HCT116 (cell line): ENCODE measurements around the gene MAP4K1. TPM values are rescaled to one million over a fixed set of nuclear protein-coding genes. Genes with fewer than 3 reads are reported as not detected.

Experiments
- ATAC-seq: fragments of 200-7000 bp; cut with Tn5 transposase; 2 replicates; pipeline ENCODE4 v1.9.1; 2020; ENCODE audit warnings: mild to moderate bottlenecking, moderate library complexity
- BruUV-seq: library from RNA; stranded (reverse); fragments of 400-500 nt; replicated peaks from 2 replicates; lab custom pipeline; 2021; lab: Mats Ljungman, UMichigan
- CTCF ChIA-PET: fragments of 300-600 bp; sonication (Branson Sonifier 250); formaldehyde crosslinking; loops from one replicate; lab custom pipeline; 2021; ENCODE audit warnings: antibody characterized with exemption; lab: Charles Lee
- POLR2A ChIA-PET: fragments of 300-600, 350-600 bp; sonication (Branson Sonifier 250); formaldehyde crosslinking; loops from one replicate; lab custom pipeline; 2021; ENCODE audit warnings: antibody characterized with exemption; lab: Charles Lee
- RAD21 ChIA-PET, 2 experiments: fragments of 300-600 bp; sonication (Branson Sonifier 250); formaldehyde crosslinking; loops; one replicate each; lab custom pipeline; 2023; ENCODE audit warnings: low total read pairs in 2 of 2; ENCODE audit not compliant: uncharacterized antibody in 2 of 2, unreplicated experiment in 2 of 2, low non-redundant PET in 1 of 2; lab: Charles Lee
- DNase-seq: peaks from one replicate; pipeline ENCODE4 v3.0.0-alpha.2; 2010; ENCODE audit warnings: low read depth, low spot score
- H2AFZ ChIP-seq: fragments of 200-600 bp; shearing (Covaris generic), sonication (generic); 2 replicates; pipeline ENCODE4 v1.6.1; 2017; ENCODE audit warnings: low read depth, mixed run types, mixed read lengths, antibody characterized with exemption, low read length; ENCODE audit not compliant: poor library complexity, severe bottlenecking
- H3K27ac ChIP-seq: 2 replicates; pipeline ENCODE4 v1.5.1; 2012; ENCODE audit warnings: low read depth, low read length
- H3K27me3 ChIP-seq: fragments of 200-600 bp; sonication (generic); 2 replicates; pipeline ENCODE4 v1.6.1; 2016; ENCODE audit warnings: mixed run types, low read length, mixed read lengths; ENCODE audit not compliant: insufficient read depth
- H3K36me3 ChIP-seq, 2 experiments: fragments of 200-500 bp in 1 of 2; fragments of 200-600 bp in 1 of 2; sonication (Bioruptor generic) in 1 of 2; sonication (generic) in 1 of 2; 2 replicates each; pipeline versions ENCODE4 v1.5.1 to v1.6.1; 2014 to 2016; ENCODE audit warnings: low read length in 2 of 2, inconsistent platforms in 1 of 2, mixed read lengths in 1 of 2, mixed run types in 1 of 2; ENCODE audit not compliant: insufficient read depth in 2 of 2, control insufficient read depth in 1 of 2
- H3K4me1 ChIP-seq, 2 experiments: fragments of 200-600 bp in 1 of 2; sonication (generic) in 1 of 2; 2 replicates each; pipeline versions ENCODE4 v1.5.1 to v1.6.1; 2012 to 2017; ENCODE audit warnings: low read length in 2 of 2, inconsistent platforms in 1 of 2, mild to moderate bottlenecking in 1 of 2, mixed read lengths in 1 of 2, mixed run types in 1 of 2, moderate library complexity in 1 of 2; ENCODE audit not compliant: insufficient read depth in 2 of 2, control insufficient read depth in 1 of 2
- H3K4me2 ChIP-seq: fragments of 200-600 bp; sonication (generic); 2 replicates; pipeline ENCODE4 v1.6.1; 2017; ENCODE audit warnings: mixed run types, low read length, mixed read lengths
- H3K4me3 ChIP-seq, 2 experiments: fragments of 200-600 bp in 1 of 2; sonication (generic) in 1 of 2; replicated peaks in 1 of 2; 2 replicates each; pipeline ENCODE4 v1.5.1; 2011 to 2016; ENCODE audit warnings: low read length in 2 of 2, control low read depth in 1 of 2, low read depth in 1 of 2, mild to moderate bottlenecking in 1 of 2, mixed read lengths in 1 of 2, mixed run types in 1 of 2
- H3K79me2 ChIP-seq: fragments of 200-600 bp; sonication (generic); 2 replicates; pipeline ENCODE4 v1.6.1; 2017; ENCODE audit warnings: mild to moderate bottlenecking, mixed run types, low read length, moderate library complexity, mixed read lengths; ENCODE audit not compliant: insufficient read depth
- H3K9ac ChIP-seq: fragments of 200-600 bp; sonication (generic); 2 replicates; pipeline ENCODE4 v1.6.1; 2016; ENCODE audit warnings: low read length, mixed read lengths
- H3K9me2 ChIP-seq: fragments of 200-600 bp; sonication (generic), shearing (Covaris generic); 2 replicates; pipeline ENCODE4 v1.6.1; 2017; ENCODE audit warnings: mixed run types, mild to moderate bottlenecking, moderate library complexity; ENCODE audit not compliant: insufficient read depth
- H3K9me3 ChIP-seq, 2 experiments: fragments of 200-500 bp in 1 of 2; fragments of 200-600 bp in 1 of 2; sonication (Bioruptor generic) in 1 of 2; sonication (generic) in 1 of 2; 2 replicates each; pipeline ENCODE4 v1.6.1; 2014 to 2017; ENCODE audit warnings: low read length in 2 of 2, mixed read lengths in 2 of 2, inconsistent platforms in 1 of 2, low read depth in 1 of 2, mild to moderate bottlenecking in 1 of 2, mixed run types in 1 of 2, moderate library complexity in 1 of 2; ENCODE audit not compliant: control insufficient read depth in 1 of 2, insufficient read depth in 1 of 2
- H4K20me1 ChIP-seq: fragments of 200-600 bp; sonication (generic), shearing (Covaris generic); 2 replicates; pipeline ENCODE4 v1.6.1; 2017; ENCODE audit warnings: mixed run types, mild to moderate bottlenecking, moderate library complexity; ENCODE audit not compliant: insufficient read depth
- EGR1 ChIP-seq: IDR thresholded peaks from 2 replicates; pipeline ENCODE4 v1.6.1; 2012; ENCODE audit warnings: low read depth
- ELF1 ChIP-seq: IDR thresholded peaks from 2 replicates; pipeline ENCODE4 v1.6.1; 2012; ENCODE audit warnings: low read depth, borderline replicate concordance
- EZH2 ChIP-seq: fragments of 200-600 bp; sonication (generic); IDR thresholded peaks from 2 replicates; pipeline ENCODE4 v1.6.1; 2017; ENCODE audit warnings: antibody characterized with exemption, mixed run types
- RAD21 ChIP-seq: IDR thresholded peaks from 2 replicates; pipeline ENCODE4 v1.6.1; 2012; ENCODE audit warnings: low read depth, mild to moderate bottlenecking
- SP1 ChIP-seq: IDR thresholded peaks from 2 replicates; pipeline ENCODE4 v1.6.1; 2012; ENCODE audit warnings: low read depth
- SRF ChIP-seq: IDR thresholded peaks from 2 replicates; pipeline ENCODE4 v1.6.1; 2012; ENCODE audit warnings: low read depth
- ZNF274 ChIP-seq: fragments of 200-500 bp; sonication (Bioruptor generic); IDR thresholded peaks from 2 replicates; pipeline ENCODE4 v1.6.1; 2014; ENCODE audit warnings: mild to moderate bottlenecking, low read depth, low read length, inconsistent platforms
- intact Hi-C: fragments of 100-400 bp; cut with micrococcal nuclease; formaldehyde crosslinking; loops from 2 replicates; pipeline ENCODE4 v1.10.0; 2022
- total RNA-seq: library from RNA; stranded (reverse); gene quantifications from one replicate; pipeline ENCODE4 v1.2.1, GENCODE V29; 2021; ENCODE audit not compliant: unreplicated experiment
- TF ChIP-seq, protein P1 (sequence below), 3 experiments: fragments of 200-600 bp in 1 of 3; sonication (generic) in 1 of 3; IDR thresholded peaks in 2 of 3; conservative IDR thresholded peaks in 1 of 3; 2 replicates each; pipeline ENCODE4 v1.5.1; 2012 to 2017; ENCODE audit warnings: low read depth in 2 of 3, low read length in 2 of 3, antibody characterized with exemption in 1 of 3, borderline replicate concordance in 1 of 3, control low read depth in 1 of 3, mild to moderate bottlenecking in 1 of 3, mixed read lengths in 1 of 3, mixed run types in 1 of 3, moderate library complexity in 1 of 3; ENCODE audit not compliant: insufficient read depth in 1 of 3

MAP4K1 gene
- total RNA-seq, 1 experiment from 2014 or later: 9.1 TPM

- no peak overlapping the region for H2AFZ ChIP-seq
- intact Hi-C loops: no loop called here
- H3K4me3 ChIP-seq: no peak overlapping the region
- no peak for ATAC-seq
- no peaks in the 10 kb centered on the region for H3K27me3 ChIP-seq
- H3K36me3 ChIP-seq: peaks cover 5 to 14% of the 10 kb centered on the region in 2 experiments; a peak in 2 of 4 replicates
- TF ChIP-seq EGR1 (no peak), SP1 (no peak), ZNF274 (no peak), EZH2 (no peak), ELF1 (no peak), RAD21 (no peak), SRF (no peak)
- TF ChIP-seq, protein P1, sequence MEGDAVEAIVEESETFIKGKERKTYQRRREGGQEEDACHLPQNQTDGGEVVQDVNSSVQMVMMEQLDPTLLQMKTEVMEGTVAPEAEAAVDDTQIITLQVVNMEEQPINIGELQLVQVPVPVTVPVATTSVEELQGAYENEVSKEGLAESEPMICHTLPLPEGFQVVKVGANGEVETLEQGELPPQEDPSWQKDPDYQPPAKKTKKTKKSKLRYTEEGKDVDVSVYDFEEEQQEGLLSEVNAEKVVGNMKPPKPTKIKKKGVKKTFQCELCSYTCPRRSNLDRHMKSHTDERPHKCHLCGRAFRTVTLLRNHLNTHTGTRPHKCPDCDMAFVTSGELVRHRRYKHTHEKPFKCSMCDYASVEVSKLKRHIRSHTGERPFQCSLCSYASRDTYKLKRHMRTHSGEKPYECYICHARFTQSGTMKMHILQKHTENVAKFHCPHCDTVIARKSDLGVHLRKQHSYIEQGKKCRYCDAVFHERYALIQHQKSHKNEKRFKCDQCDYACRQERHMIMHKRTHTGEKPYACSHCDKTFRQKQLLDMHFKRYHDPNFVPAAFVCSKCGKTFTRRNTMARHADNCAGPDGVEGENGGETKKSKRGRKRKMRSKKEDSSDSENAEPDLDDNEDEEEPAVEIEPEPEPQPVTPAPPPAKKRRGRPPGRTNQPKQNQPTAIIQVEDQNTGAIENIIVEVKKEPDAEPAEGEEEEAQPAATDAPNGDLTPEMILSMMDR (IDR thresholded peaks at IDR 0.05 in 2 of 3, conservative IDR thresholded peaks at IDR 0.05 in 1 of 3; ENCODE audit: borderline replicate concordance in 1 of 3, insufficient read depth in 1 of 3, low read depth in 2 of 3, low read length in 2 of 3): no peak
- RAD21 ChIA-PET: no interaction called here
- no TSS peak for BruUV-seq
- H3K4me1 ChIP-seq: peaks cover 89 to 95% of the 10 kb centered on the region in 2 experiments
- peaks cover 100% of the 10 kb centered on the region for H3K79me2 ChIP-seq
- DNase-seq: no peak
- peak overlapping the region; percentile 25; the same call in 1 of the 2 replicates for H3K27ac ChIP-seq
- H3K9me3 ChIP-seq: no peaks in the 10 kb centered on the region
- H3K9ac ChIP-seq: 0 out of 2 replicates have a peak overlapping the region, but pooled peaks have one; percentile 10
- H4K20me1 ChIP-seq: peaks cover 16% of the 10 kb centered on the region; the same call in 1 of the 2 replicates
- CTCF ChIA-PET: interaction anchor here (0.7 to 1.2 kb wide), 2 partner anchors 29 to 40 kb away, joined by 3 read pairs; no protein-coding TSS in a partner anchor
- peak overlapping the region; percentile 42 for H3K4me2 ChIP-seq
- POLR2A ChIA-PET: interaction anchor here (2.8 kb wide), 1 partner anchor 21 kb away, joined by 9 read pairs; no protein-coding TSS in a partner anchor
- no peaks in the 10 kb centered on the region for H3K9me2 ChIP-seq
Observed at GRCh38 chr19:38662537-38663155, 44.9 kb upstream of the MAP4K1 start.
